Progenitor cell of endocrine pancreas (in vitro differentiated cells): Measurements from ENCODE around the gene LPAR1. TPM values are rescaled to one million over a fixed set of nuclear protein-coding genes. Genes with fewer than 3 reads are reported as not detected.

Experiments used
- DNase-seq: peaks from one replicate; pipeline ENCODE4 v3.0.0; 2021; ENCODE audit warnings: low spot score; ENCODE audit not compliant: unreplicated experiment
- H3K27ac Mint-ChIP-seq: 2 replicates; pipeline ENCODE4 v1.8.0; 2021; ENCODE audit warnings: mild to moderate bottlenecking, moderate library complexity, mixed read lengths
- H3K27me3 Mint-ChIP-seq: 2 replicates; pipeline ENCODE4 v1.8.0; 2021; ENCODE audit warnings: mixed read lengths
- H3K36me3 Mint-ChIP-seq: 2 replicates; pipeline ENCODE4 v1.8.0; 2022; ENCODE audit warnings: mixed read lengths; ENCODE audit not compliant: insufficient read depth
- H3K4me1 Mint-ChIP-seq: 2 replicates; pipeline ENCODE4 v1.8.0; 2021; ENCODE audit warnings: low read depth, mixed read lengths
- H3K4me3 Mint-ChIP-seq: 2 replicates; pipeline ENCODE4 v1.8.0; 2021; ENCODE audit warnings: low read depth, mild to moderate bottlenecking, moderate library complexity, mixed read lengths
- H3K9me3 Mint-ChIP-seq: 2 replicates; pipeline ENCODE4 v1.8.0; 2021; ENCODE audit warnings: low read depth, mixed read lengths
- CTCF ChIP-seq: fragments of 200-600 bp; sonication (generic); IDR thresholded peaks from one replicate; pipeline ENCODE4 v1.5.0; 2021; ENCODE audit warnings: antibody characterized with exemption, mild to moderate bottlenecking; ENCODE audit not compliant: unreplicated experiment
- total RNA-seq: library from RNA; stranded (reverse); gene quantifications from 2 replicates; pipeline ENCODE4 v1.2.1, GENCODE V29; 2021

LPAR1 gene
- total RNA-seq, 1 donor from 2014 or later, result 17.4 TPM

GRCh38 chr9:110940951-110941557 is 97.2 kb downstream of the LPAR1 start:
- H3K9me3 Mint-ChIP-seq, result no peaks in the 10 kb centered on the region

GRCh38 chr9:110939573-110939972 is 98.7 kb downstream of the LPAR1 start:
- Mint-ChIP-seq H3K27ac (no peak overlapping the region), H3K9me3 (no peaks in the 10 kb centered on the region), H3K4me3 (no peak overlapping the region), H3K36me3 (peaks cover 14% of the 10 kb centered on the region), H3K27me3 (no peaks in the 10 kb centered on the region), H3K4me1 (peaks cover 7% of the 10 kb centered on the region)
- no peak for DNase-seq
- no peak for TF ChIP-seq CTCF

More at GRCh38 chr9:110940951-110941557, 97.2 kb downstream of the LPAR1 start:
- Mint-ChIP-seq H3K27ac (no peak overlapping the region), H3K27me3 (no peaks in the 10 kb centered on the region), H3K4me3 (no peak overlapping the region), H3K36me3 (peaks cover 14% of the 10 kb centered on the region), H3K4me1 (peaks cover 7% of the 10 kb centered on the region)
- no peak for TF ChIP-seq CTCF
- DNase-seq, result no peak

GRCh38 chr9:110939047-110939446 is 99.2 kb downstream of the LPAR1 start:
- Mint-ChIP-seq H3K27ac (no peak overlapping the region), H3K9me3 (no peaks in the 10 kb centered on the region), H3K4me1 (peaks cover 7% of the 10 kb centered on the region), H3K27me3 (no peaks in the 10 kb centered on the region), H3K36me3 (peaks cover 14% of the 10 kb centered on the region), H3K4me3 (no peak overlapping the region)
- no peak for TF ChIP-seq CTCF
- DNase-seq, result no peak

- Mint-ChIP-seq H3K4me3 (no peak overlapping the region), H3K36me3 (peaks cover 14% of the 10 kb centered on the region), H3K4me1 (peaks cover 7% of the 10 kb centered on the region), H3K9me3 (no peaks in the 10 kb centered on the region), H3K27ac (no peak overlapping the region), H3K27me3 (no peaks in the 10 kb centered on the region)
- TF ChIP-seq CTCF, result no peak
- DNase-seq, result no peak
Measured at GRCh38 chr9:110938242-110938641, 100.0 kb downstream of the LPAR1 start.

GRCh38 chr9:110936719-110937452 is 101.4 kb downstream of the LPAR1 start:
- no peak overlapping the region for H3K4me3 Mint-ChIP-seq
- H3K9me3 Mint-ChIP-seq, result no peaks in the 10 kb centered on the region
- peaks cover 14% of the 10 kb centered on the region for H3K36me3 Mint-ChIP-seq
- no peak for DNase-seq
- no peak for TF ChIP-seq CTCF
- no peaks in the 10 kb centered on the region for H3K27me3 Mint-ChIP-seq
- H3K27ac Mint-ChIP-seq, result no peak overlapping the region
- H3K4me1 Mint-ChIP-seq, result peaks cover 7% of the 10 kb centered on the region
